HG02852 (cell line): ENCODE results near the gene IFITM10.

Experiments
- ATAC-seq: cut with Tn5 transposase; IDR thresholded peaks from one replicate; pipeline ENCODE4 v1.9.1; 2021; ENCODE audit warnings: mild to moderate bottlenecking, moderate library complexity; ENCODE audit not compliant: unreplicated experiment

The IFITM10 gene

DNA sequence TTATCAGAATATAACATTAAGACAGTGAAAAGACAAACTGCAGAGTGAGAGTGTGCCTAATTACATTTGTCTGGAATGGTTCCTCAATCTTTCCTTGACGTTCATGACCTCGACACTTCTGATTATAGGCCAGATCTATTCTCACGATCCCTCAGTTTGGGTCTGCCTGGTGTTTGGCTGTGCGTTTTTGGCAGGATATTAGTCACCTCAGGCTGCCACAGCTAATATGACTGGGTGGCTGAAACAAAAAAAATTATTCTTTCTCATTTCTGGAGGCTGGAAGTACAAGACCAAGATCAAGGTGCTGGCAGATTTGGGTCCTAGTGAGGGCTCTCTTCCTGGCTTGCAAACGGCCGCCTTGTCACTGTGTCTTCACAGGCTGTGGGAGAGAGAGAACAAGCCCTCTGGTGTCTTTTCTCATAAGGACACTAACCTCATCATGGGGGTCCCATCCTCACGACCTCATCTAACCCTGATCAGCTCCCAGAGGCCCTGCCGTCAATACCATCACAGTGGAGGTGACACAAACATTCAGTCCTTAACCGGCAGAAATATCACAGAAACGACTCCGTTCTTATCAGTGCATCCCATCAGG lies 23.2 kb downstream of the IFITM10 start:
- ATAC-seq = no peak

DNA sequence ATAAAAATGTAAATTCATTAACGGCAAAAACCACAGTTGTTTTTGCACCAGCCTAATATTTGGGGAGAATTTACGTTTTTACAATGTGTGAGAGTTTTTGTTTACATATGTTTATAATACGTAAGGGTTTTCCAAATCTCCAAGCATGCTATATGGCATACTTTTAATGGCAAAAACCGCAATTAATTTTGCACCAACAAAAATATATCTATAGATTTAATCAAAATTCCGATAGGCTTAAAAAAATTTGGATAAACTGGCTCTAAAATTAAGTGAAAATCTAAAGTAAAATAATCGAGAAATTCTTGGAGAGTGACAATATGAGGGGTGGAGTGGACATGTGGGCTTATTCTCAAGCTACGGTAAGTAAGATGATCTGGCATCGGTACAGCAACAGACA lies 30.6 kb downstream of the IFITM10 start:
- no peak for ATAC-seq

- no peak for ATAC-seq
These were observed 32.1 kb downstream of the IFITM10 start for GRCh38 chr11:1718326-1718725.

- no peak for ATAC-seq
These were observed 32.6 kb downstream of the IFITM10 start for GRCh38 chr11:1717745-1718144.

GRCh38 chr11:1714908-1715885 lies 35.2 kb downstream of the IFITM10 start:
- ATAC-seq = no peak

DNA sequence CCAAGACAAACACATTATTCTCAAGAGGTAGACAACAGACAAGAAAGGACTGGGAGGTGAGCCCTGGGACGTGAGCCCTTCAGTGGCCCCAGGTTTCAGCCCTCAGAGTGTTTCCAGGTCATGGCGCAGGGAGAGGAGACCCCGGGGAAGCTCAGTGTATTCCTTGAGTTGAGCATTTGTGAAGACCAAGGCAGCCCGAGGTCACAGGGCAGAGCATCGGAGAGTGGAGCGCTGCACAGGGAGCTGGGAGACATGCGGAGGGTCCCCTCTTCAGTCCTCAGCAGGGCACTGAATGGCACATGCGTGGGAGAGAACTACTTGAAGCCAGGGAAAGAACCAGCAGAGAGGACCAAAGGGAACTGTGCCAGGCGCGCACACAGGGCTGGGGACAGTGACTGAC lies 41.7 kb downstream of the IFITM10 start:
- ATAC-seq = no peak

- ATAC-seq = no peak
These were observed 42.6 kb downstream of the IFITM10 start for GRCh38 chr11:1707751-1708150.

DNA sequence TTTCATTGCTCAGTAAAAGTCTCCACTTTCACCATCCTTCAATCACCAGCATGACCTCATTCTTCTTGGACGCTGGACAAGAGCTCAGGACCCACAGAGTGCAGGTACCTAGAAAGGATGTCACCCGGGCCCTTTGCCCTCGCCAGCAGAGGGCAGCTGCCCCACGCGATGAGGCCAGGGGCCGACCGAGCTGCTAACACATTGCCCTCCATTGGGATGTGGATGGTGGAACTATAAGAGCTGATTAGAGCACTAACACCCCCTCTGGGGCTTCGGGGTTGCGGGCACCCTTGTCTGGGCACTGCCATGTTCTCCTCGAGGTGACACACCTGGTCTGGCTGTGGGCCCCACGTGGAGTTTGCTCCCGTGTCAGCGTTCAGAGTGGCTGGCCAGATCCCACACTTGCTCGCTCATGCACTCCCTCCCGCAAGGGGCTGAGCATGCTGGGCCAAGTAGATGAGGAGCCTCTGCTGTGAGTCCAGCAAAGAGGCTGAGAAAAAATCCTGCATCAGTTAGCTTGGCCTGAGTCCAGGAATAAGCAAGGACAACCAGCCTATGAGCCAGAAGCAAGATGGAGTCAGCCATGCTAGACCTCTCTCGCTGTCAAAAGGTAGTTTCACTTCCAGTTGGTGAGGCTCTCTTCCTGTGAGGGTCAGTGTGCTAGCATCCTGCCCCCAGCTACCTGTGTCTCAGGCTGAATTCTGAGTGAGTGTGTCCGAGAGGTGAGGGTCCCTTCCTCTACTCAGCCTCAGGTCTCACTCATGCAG lies 43.6 kb downstream of the IFITM10 start:
- ATAC-seq = no peak

- ATAC-seq = no peak
These were observed 45.0 kb downstream of the IFITM10 start for GRCh38 chr11:1705126-1706052.

DNA sequence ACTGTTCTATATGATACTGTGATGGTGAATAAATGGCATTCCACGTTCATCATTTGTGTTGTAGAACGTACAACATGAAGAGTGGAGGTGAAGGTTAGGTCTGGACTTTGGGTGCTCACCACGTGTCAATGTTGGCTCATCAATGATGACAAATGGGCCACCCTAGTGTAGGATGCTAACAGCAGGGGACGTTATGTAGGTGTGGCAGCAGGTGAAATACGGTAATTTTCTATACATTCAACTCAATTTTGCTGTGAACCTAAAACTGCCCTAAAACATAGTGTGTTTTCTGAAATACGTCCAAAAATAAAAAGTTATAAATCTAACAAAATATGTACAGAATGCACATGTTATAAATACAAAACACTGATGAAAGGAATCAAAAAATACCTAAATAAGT lies 47.2 kb downstream of the IFITM10 start:
- no peak for ATAC-seq

DNA sequence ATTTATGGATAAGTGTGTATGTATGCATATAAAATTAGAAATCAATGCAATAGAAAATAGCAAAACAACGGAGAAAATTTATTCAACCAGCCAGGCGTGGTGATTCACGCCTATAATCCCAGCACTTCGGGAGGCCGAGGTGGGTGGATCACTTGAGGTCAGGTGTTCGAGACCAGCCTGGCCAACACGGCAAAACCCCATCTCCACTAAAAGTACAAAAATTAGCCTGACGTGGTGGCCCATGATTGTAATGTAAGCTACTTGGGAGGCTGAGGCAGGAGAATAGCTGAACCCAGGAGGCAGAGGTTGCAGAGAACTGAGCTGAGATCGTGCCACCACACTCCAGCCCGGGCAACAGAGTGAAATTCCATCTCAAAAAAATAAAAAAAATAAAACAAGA lies 47.9 kb downstream of the IFITM10 start:
- ATAC-seq = no peak

DNA sequence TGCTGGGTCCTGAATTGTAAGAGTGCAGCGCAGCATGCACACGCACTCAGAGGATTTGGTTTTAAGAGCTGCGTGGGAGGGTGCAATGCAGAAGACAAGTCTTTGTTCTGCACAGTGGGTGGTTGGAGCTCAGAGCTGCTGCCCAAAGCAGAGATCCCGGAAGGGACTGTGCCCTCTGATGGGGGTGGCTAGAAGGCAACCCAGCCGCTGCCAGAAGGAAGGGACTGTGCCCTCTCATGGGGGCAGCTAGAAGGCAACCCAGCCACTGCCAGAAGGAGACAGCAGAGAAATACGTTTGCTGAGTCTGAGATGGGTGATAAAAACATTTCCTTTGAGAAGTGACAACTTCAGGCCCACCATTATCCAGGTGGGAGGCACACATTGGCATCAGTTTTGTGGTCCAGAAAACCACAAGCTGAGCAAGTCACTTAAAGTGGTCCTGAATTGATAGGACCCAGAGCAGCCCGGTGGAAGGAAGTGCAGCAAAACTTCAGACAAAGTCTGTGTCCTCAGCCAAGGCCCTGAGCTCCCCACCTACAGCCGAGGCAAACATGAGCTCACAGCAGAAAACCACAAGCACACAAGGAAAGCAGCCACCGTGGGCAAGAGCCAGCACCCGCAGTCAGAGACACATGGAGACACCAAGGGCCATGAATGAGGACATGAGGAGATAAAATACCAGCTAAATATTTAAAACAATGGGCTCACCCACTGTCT lies 49.1 kb downstream of the IFITM10 start:
- no peak for ATAC-seq

GRCh38 chr11:1699771-1700170 lies 50.6 kb downstream of the IFITM10 start:
- ATAC-seq = no peak

GRCh38 chr11:1696608-1697570 lies 53.5 kb downstream of the IFITM10 start, which contains the start of gene KRTAP5-6:
Gene KRTAP5-6, plus strand, starts transcription at chr11:1697195. Its CDS starts 51 bp downstream, at chr11:1697246.
- ATAC-seq = no peak

GRCh38 chr11:1695548-1696108 lies 54.8 kb downstream of the IFITM10 start:
- no peak for ATAC-seq

- ATAC-seq = no peak
These were observed 55.4 kb downstream of the IFITM10 start for GRCh38 chr11:1694846-1695547.

- ATAC-seq = no peak
These were observed 56.1 kb downstream of the IFITM10 start for GRCh38 chr11:1694064-1694845.
